ENCODE measurements around the gene TRPM8. TPM values are rescaled to one million over a fixed set of nuclear protein-coding genes. Genes with fewer than 3 reads are reported as not detected.

Gene TRPM8
- total RNA-seq, 4 donors from 2014 or later, result 0.35 TPM; not detected in 3

GRCh38 chr2:233936089-233936488 is 18.9 kb downstream of the TRPM8 start:
- no peak for DNase-seq
- Histone ChIP-seq H3K27me3 (no peaks in the 10 kb centered on the region), H3K4me3 (no peak overlapping the region), H3K36me3 (no peaks in the 10 kb centered on the region), H3K4me1 (no peaks in the 10 kb centered on the region), H3K9me3 (no peaks in the 10 kb centered on the region), H3K27ac (no peak overlapping the region)
- no peak for TF ChIP-seq CTCF (IDR thresholded peaks at IDR 0.05)
- no peak for TF ChIP-seq POLR2A (IDR thresholded peaks at IDR 0.05)
- intact Hi-C loops (cut with DNase I; ENCODE audit: low total_unique reads), result no loop called here

GRCh38 chr2:233938676-233939370 is 21.6 kb downstream of the TRPM8 start:
- no peak overlapping the region for H3K27ac ChIP-seq
- no peaks in the 10 kb centered on the region for H3K27me3 ChIP-seq
- TF ChIP-seq POLR2A (IDR thresholded peaks at IDR 0.05) (no peak), CTCF (IDR thresholded peaks at IDR 0.05) (no peak)
- DNase-seq, result no peak
- H3K9me3 ChIP-seq, result no peaks in the 10 kb centered on the region
- no peaks in the 10 kb centered on the region for H3K4me1 ChIP-seq
- intact Hi-C loops (cut with DNase I; ENCODE audit: low total_unique reads), result no loop called here
- H3K4me3 ChIP-seq, result no peak overlapping the region
- no peaks in the 10 kb centered on the region for H3K36me3 ChIP-seq

- Histone ChIP-seq H3K27ac (no peak overlapping the region), H3K27me3 (no peaks in the 10 kb centered on the region), H3K4me3 (no peak overlapping the region), H3K4me1 (no peaks in the 10 kb centered on the region), H3K9me3 (no peaks in the 10 kb centered on the region), H3K36me3 (no peaks in the 10 kb centered on the region)
- no peak for TF ChIP-seq CTCF (IDR thresholded peaks at IDR 0.05)
- no peak for TF ChIP-seq POLR2A (IDR thresholded peaks at IDR 0.05)
- intact Hi-C loops (cut with DNase I; ENCODE audit: low total_unique reads), result no loop called here
- DNase-seq, result no peak
Observed at GRCh38 chr2:233940376-233941276, 23.5 kb downstream of the TRPM8 start.

GRCh38 chr2:233942731-233943130 is 25.6 kb downstream of the TRPM8 start:
- H3K4me3 ChIP-seq, result no peak overlapping the region
- no peaks in the 10 kb centered on the region for H3K4me1 ChIP-seq
- intact Hi-C loops (cut with DNase I; ENCODE audit: low total_unique reads), result no loop called here
- no peaks in the 10 kb centered on the region for H3K27me3 ChIP-seq
- no peak overlapping the region for H3K27ac ChIP-seq
- H3K36me3 ChIP-seq, result no peaks in the 10 kb centered on the region
- no peak for TF ChIP-seq CTCF (IDR thresholded peaks at IDR 0.05)
- DNase-seq, result no peak
- no peaks in the 10 kb centered on the region for H3K9me3 ChIP-seq

- Histone ChIP-seq H3K9me3 (no peaks in the 10 kb centered on the region), H3K4me3 (no peak overlapping the region), H3K27ac (no peak overlapping the region), H3K4me1 (no peaks in the 10 kb centered on the region), H3K36me3 (no peaks in the 10 kb centered on the region), H3K27me3 (no peaks in the 10 kb centered on the region)
- intact Hi-C loops (cut with DNase I; ENCODE audit: low total_unique reads), result no loop called here
- DNase-seq, result no peak
- TF ChIP-seq CTCF (IDR thresholded peaks at IDR 0.05) (no peak), POLR2A (IDR thresholded peaks at IDR 0.05) (no peak)
Observed at GRCh38 chr2:233944269-233944668, 27.1 kb downstream of the TRPM8 start.

Measured in uterus (tissue), 4 donors.